ENCODE measurements around the gene MACROD2.

DNA sequence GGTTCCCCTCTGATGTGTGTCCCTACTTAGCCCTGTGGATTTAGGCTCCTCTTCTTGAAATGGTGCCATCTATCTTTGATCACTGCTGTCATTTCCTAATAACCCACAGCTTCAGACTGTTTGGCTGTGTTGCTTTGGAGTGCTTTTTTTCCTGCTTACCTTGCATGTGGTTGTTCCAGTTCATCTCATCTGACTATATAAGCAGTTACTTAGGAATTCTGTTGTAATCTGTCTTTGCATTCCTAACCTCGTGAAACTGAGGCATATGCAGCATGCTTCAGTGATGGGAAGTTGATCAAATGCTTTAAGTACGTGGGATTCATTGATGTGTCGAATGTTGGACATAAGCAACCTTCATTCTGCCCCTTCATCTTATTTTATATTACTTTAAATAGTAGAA lies 457.9 kb downstream of the MACROD2 start:
- no peak for TF ChIP-seq CTCF (IDR thresholded peaks at IDR 0.05)
- no peak for TF ChIP-seq POLR2AphosphoS5 (IDR thresholded peaks at IDR 0.05)

Data from suprapubic skin (tissue), 3 donors.